HEK293T (cell line): Measurements from ENCODE around the gene FOXP2.

Experiments used
- CTCF ChIA-PET: fragments of 350-600 bp; formaldehyde crosslinking; extraction: SDS; loops from one replicate; lab custom pipeline; 2021; ENCODE audit warnings: antibody characterized with exemption, inconsistent platforms; lab: Yijun Ruan, JAX
- POLR2A ChIA-PET: fragments of 350-600 bp; formaldehyde crosslinking; extraction: SDS; loops from one replicate; lab custom pipeline; 2020; ENCODE audit warnings: antibody characterized with exemption, inconsistent platforms; lab: Yijun Ruan, JAX
- DNase-seq: peaks from one replicate; pipeline ENCODE4 v3.0.0; 2012; ENCODE audit warnings: mixed read lengths; ENCODE audit errors: extremely low spot score
- ARNT ChIP-seq: fragments of 450-650 bp; IDR thresholded peaks from 2 replicates; pipeline ENCODE4 v1.6.1; 2017; ENCODE audit warnings: mild to moderate bottlenecking
- BHLHE40 ChIP-seq: fragments of 450-650 bp; IDR thresholded peaks from 2 replicates; pipeline ENCODE4 v1.6.1; 2016; ENCODE audit warnings: mild to moderate bottlenecking, moderate library complexity, borderline replicate concordance
- CTBP1 ChIP-seq: fragments of 450-650 bp; IDR thresholded peaks from 2 replicates; pipeline ENCODE4 v1.6.1; 2016; ENCODE audit warnings: borderline replicate concordance
- ELF4 ChIP-seq: fragments of 450-650 bp; IDR thresholded peaks from 2 replicates; pipeline ENCODE4 v1.6.1; 2017; ENCODE audit warnings: antibody characterized with exemption
- FOXA1 ChIP-seq: fragments of 450-650 bp; IDR thresholded peaks from 2 replicates; pipeline ENCODE4 v1.6.1; 2016; ENCODE audit warnings: mild to moderate bottlenecking
- FOXK2 ChIP-seq: fragments of 450-650 bp; IDR thresholded peaks from 2 replicates; pipeline ENCODE4 v1.6.1; 2016; ENCODE audit warnings: mild to moderate bottlenecking
- FOXM1 ChIP-seq: fragments of 450-650 bp; IDR thresholded peaks from 2 replicates; pipeline ENCODE4 v1.6.1; 2017; ENCODE audit warnings: mild to moderate bottlenecking, borderline replicate concordance
- HDGF ChIP-seq: fragments of 450-650 bp; IDR thresholded peaks from 2 replicates; pipeline ENCODE4 v1.6.1; 2017; ENCODE audit warnings: antibody characterized with exemption, borderline replicate concordance
- L3MBTL2 ChIP-seq: fragments of 450-650 bp; conservative IDR thresholded peaks from 2 replicates; pipeline ENCODE4 v1.6.1; 2016; ENCODE audit warnings: mild to moderate bottlenecking
- LEF1 ChIP-seq: fragments of 450-650 bp; IDR thresholded peaks from 2 replicates; pipeline ENCODE4 v1.6.1; 2017; ENCODE audit warnings: mild to moderate bottlenecking, borderline replicate concordance
- NFRKB ChIP-seq: fragments of 450-650 bp; IDR thresholded peaks from 2 replicates; pipeline ENCODE4 v1.6.1; 2016; ENCODE audit warnings: mild to moderate bottlenecking, moderate library complexity
- PKNOX1 ChIP-seq: fragments of 450-650 bp; IDR thresholded peaks from 2 replicates; pipeline ENCODE4 v1.6.1; 2016
- SP1 ChIP-seq: fragments of 450-650 bp; IDR thresholded peaks from 2 replicates; pipeline ENCODE4 v1.6.1; 2017
- SUZ12 ChIP-seq: fragments of 450-650 bp; IDR thresholded peaks from 2 replicates; pipeline ENCODE4 v1.6.1; 2016; ENCODE audit warnings: mild to moderate bottlenecking
- TARDBP ChIP-seq: fragments of 450-650 bp; IDR thresholded peaks from 2 replicates; pipeline ENCODE4 v1.6.1; 2016
- ZNF384 ChIP-seq: fragments of 450-650 bp; IDR thresholded peaks from 2 replicates; pipeline ENCODE4 v1.6.1; 2016

Gene FOXP2

GRCh38 chr7:114703677-114704076 lies 289.1 kb downstream of the FOXP2 start:
- ChIA-PET POLR2A (no interaction called here), CTCF (no interaction called here)
- TF ChIP-seq FOXA1 = no peak
- TF ChIP-seq BHLHE40 = no peak
- no peak for TF ChIP-seq ELF4
- no peak for TF ChIP-seq L3MBTL2
- DNase-seq = no peak

- no peak for DNase-seq
- TF ChIP-seq HDGF (no peak), ARNT (no peak), TARDBP (no peak), SP1 (no peak), FOXK2 (no peak), FOXM1 (no peak), LEF1 (no peak), ELF4 (no peak), L3MBTL2 (no peak), CTBP1 (no peak), SUZ12 (no peak), FOXA1 (no peak), PKNOX1 (no peak), ZNF384 (no peak), NFRKB (no peak), BHLHE40 (no peak)
- CTCF ChIA-PET = no interaction called here
- POLR2A ChIA-PET = no interaction called here
Observed at GRCh38 chr7:114708646-114709045, 294.0 kb downstream of the FOXP2 start.

- no peak for DNase-seq
- ChIA-PET CTCF (no interaction called here), POLR2A (no interaction called here)
- no peak for TF ChIP-seq ELF4
- TF ChIP-seq L3MBTL2 = no peak
- no peak for TF ChIP-seq BHLHE40
- TF ChIP-seq FOXA1 = no peak
- TF ChIP-seq NFRKB = no peak
Observed at GRCh38 chr7:114710499-114710898, 295.9 kb downstream of the FOXP2 start.

GRCh38 chr7:114711241-114711640 lies 296.6 kb downstream of the FOXP2 start:
- POLR2A ChIA-PET = no interaction called here
- no peak for DNase-seq
- TF ChIP-seq FOXM1 (no peak), FOXK2 (no peak), PKNOX1 (no peak)
- CTCF ChIA-PET = no interaction called here

GRCh38 chr7:114715907-114716306 lies 301.3 kb downstream of the FOXP2 start:
- ChIA-PET POLR2A (no interaction called here), CTCF (no interaction called here)
- no peak for DNase-seq
- TF ChIP-seq FOXM1 = no peak
- TF ChIP-seq PKNOX1 = no peak
- no peak for TF ChIP-seq BHLHE40
- no peak for TF ChIP-seq FOXA1
- TF ChIP-seq SP1 = no peak
- TF ChIP-seq LEF1 = no peak
- TF ChIP-seq FOXK2 = no peak
- TF ChIP-seq ELF4 = no peak
- TF ChIP-seq TARDBP = no peak
- TF ChIP-seq ZNF384 = no peak
- TF ChIP-seq SUZ12 = no peak
- no peak for TF ChIP-seq NFRKB
- no peak for TF ChIP-seq CTBP1
- TF ChIP-seq L3MBTL2 = no peak
- TF ChIP-seq ARNT = no peak
- no peak for TF ChIP-seq HDGF

- CTCF ChIA-PET = no interaction called here
- TF ChIP-seq FOXK2 (no peak), PKNOX1 (no peak), TARDBP (no peak), HDGF (no peak), BHLHE40 (no peak), SP1 (no peak), FOXA1 (no peak), ELF4 (no peak), L3MBTL2 (no peak), FOXM1 (no peak), LEF1 (no peak), ZNF384 (no peak), CTBP1 (no peak), SUZ12 (no peak), NFRKB (no peak), ARNT (no peak)
- POLR2A ChIA-PET = no interaction called here
- DNase-seq = no peak
Observed at GRCh38 chr7:114718861-114719260, 304.2 kb downstream of the FOXP2 start.
